GM19240 (cell line): ENCODE results near the gene ARRDC4.
"Not testable (repeated sequence)": the region's sequence is repeated elsewhere in the genome, so short reads cannot be mapped to it uniquely, and the experiment has no call there.

Experiments
- DNase-seq: peaks from one replicate; pipeline ENCODE4 v3.0.0; 2011; ENCODE audit warnings: low spot score; ENCODE audit not compliant: insufficient read length

The ARRDC4 gene

DNA sequence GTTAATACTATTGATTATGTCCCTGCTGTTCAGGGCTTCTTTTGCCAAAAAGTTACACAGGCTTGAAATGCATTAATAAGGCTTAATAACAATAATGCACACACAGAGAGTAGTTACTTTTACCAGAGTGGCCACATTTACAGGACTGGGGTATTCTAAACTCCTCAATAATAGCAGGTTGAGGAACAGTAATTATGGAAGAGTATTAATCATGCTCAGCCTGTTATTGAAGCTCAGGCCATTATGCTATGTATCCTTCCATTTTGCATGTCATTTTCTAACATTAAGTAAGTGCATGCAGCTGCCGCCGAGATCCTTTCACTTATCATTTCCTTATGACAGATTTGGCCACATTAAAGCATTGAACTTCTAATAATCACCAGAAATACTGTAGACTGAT is 5.7 kb downstream of the ARRDC4 start:
- DNase-seq: no peak

DNA sequence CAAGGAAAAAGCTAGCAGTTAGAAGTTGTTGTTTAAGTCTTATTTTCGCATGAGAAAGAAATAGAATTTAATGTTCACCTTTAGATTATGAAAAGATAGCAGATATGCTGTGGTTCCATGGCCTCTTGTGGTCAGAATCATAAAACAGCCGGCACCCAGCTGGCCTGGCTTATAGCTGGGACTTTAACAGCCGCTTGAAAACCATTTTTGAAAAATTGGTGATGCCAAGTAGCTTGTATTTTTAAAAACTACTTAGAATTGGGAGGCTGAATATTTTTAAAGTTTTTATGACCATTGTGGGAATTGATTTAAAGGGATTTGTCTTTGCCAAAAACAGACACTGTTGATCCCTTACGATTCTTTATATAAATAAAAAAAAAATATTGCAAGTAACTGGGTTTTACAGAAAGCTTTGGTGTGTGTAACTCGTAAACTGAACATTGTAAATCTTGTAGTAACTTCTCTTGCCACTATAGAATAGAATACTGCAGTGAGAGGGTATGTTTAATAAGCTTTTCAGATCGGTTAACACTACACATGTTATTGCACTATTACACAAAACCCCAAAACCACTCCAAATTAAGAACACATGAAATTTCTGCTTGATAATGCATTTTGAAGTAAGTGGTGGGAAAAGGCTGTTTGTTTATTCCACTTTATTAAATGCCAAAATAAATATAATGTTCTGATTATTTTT is 6.6 kb downstream of the ARRDC4 start:
- no peak for DNase-seq

DNA sequence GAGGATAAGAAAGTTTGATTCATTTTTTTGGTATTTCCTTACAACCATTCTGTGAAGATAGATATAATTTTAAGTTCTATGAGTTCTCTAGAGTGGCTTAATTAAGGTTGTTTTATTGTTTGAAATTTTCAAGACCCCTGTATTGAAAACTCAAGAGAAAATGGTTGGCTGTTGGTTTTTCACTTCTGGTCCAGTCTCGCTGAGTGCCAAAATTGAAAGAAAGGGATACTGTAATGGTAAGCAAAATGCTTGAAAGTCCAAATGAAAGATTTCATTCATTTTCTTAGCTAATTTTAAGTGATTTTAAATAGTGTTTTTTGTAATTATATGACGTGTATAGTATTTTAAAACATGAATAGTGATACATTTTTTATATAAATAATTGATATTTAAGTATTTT is 7.4 kb downstream of the ARRDC4 start:
- no peak for DNase-seq

DNA sequence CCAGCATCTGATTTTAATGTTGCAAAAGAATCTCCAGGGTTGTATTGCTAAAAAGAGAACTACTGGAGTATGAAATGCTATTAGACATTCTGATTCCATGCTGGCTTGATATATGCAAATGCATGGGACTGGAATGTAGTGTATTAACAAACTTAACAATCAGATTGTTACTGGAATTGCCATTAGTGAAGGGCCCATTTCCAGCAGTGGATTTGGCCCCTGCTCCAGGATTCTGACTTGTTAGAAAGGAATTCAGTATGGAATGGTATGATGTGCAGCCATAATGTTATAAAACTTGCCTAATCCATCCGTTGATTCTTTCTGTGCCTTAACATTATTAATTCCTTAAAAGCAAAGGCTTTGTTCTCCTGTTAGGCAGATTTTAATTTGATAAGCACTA is 7.9 kb downstream of the ARRDC4 start:
- no peak for DNase-seq

DNA sequence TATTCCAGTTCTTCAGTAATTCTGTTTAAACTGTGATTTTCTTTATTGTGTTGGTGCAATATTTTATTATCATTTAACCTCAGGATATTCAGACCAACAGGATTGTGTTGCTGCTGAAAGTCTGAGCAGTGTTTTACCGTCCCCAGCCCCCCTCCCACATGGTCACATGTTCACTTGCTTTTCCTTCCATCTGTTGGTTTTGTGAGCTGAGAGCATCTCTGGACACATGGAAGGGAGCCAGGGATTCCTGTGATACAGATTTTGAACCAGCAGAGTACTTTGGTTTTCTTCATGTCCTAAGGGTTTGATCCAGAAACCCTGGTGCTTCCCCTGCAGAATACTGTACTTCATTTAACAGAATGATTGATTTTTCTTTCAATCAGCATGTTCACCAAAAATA is 11.9 kb downstream of the ARRDC4 start:
- DNase-seq: no peak

DNA sequence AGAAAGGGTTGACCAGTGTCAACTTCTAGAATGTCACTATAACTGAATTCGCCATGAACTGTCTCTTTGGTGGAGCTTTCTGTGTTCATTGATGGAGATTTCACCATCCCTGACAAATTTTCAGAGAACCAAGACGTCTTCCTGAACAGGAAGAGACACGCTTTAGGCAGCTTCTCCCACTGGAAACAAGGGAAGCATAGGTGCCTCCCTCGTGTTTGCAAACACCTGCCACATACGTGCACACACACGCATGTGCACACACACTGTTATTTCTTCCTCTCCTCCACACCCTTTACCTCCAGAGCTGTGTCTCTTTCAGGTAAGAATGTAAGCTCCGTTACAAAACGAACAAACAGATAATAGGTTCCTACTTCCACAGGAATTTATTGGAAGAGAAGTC is 15.6 kb downstream of the ARRDC4 start:
- DNase-seq: no peak

DNA sequence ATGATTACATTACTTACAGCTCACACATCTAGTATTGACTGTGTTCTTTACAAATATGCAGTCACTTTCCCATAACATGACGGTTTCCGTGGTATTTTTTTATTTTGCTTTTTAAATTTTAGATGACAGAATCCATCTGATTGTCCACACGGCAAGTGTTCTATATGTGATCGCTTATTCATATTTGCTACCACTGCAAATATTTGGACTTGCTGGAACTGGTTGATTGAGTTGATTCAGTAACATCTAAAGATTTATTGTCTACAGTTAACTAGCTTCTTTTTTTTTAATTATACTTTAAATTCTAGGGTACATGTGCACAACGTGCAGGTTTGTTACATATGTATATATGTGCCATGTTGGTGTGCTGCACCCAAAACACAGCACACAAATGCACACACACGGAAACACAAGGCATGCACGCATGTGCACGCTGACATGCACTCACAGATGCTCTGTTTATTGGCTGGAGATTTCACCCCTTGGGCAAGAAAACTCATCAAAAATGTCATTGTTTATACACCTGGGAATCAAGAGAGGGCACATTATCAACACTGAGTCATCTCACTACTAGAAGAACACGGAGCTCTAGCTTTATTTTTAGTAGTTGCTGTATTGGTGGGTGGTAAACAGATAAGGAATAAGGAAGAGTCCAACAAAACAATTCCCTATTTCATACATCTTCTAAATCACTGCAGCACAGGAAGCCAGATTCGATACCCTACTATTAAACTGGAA is 16.4 kb downstream of the ARRDC4 start:
- no peak for DNase-seq

DNA sequence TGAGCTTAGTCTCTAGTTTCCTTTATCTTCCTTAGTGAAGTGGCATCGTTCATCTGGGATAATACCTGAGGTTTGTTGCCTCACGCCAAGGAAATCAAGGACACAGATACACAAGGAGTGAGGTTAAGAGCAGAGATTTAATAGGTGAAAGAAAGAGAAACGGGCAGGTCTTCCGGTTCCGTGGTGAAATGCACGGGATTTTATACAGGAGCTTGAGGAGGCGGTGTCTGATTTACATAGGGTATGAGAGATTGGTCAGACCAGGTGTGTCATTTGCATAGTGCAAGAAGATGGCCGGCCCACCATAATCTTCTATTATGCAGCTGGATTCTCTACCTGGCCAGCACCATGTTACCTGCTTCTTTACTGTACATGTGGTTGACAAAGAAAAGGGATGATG is 17.2 kb downstream of the ARRDC4 start:
- DNase-seq: no peak

DNA sequence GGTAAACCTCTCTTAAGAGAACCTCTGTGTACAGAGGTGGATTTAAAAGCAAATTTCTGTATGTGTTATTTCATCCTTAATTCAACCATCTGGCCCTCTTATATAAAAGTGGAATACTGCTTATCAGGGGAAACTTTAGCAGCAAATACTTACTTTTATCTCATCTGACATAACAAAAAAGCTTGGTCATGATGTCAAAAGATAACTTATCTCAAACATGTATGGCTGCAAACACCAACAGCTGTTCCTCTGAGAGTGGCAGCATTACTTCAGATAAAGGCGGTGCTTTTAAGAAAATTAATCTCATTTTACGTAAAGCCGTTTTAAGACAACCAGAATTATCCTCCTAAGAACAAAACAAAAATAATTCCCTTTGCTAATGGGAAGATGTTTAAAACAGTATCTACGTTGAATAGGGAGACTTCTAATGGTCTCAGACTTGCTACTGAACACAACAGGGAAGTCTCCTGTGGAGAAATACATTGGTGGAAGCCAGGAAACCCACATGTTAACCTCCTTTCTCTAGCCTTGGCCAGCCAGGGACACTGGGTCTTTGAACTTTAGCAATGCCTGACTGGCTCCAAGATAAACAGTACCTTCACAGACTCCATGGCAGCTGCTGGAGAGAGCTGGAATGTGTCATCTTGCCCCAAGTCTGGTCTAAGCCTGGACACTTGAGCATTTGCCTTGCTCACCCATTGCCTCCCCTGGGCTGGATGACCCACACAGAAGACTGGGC is 18.1 kb downstream of the ARRDC4 start:
- DNase-seq: no peak

DNA sequence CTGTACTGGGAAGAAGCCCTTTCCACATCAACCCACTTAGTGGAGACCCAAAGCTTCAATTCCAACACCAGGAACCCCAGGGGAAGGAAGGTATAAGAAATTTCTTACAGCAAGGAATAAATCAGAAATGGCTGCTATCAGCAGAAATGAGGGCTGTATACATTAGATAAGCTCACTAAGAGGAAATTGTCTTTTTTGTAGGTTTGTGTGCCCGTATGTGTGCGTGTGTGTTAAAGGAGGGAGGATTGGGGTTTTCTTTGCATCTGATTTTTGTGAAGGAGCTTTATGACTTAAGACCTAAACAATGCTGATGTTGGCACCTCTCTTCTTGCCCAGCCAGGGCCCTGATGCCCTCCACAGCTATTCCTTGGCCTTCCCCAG is 18.6 kb downstream of the ARRDC4 start:
- no peak for DNase-seq

DNA sequence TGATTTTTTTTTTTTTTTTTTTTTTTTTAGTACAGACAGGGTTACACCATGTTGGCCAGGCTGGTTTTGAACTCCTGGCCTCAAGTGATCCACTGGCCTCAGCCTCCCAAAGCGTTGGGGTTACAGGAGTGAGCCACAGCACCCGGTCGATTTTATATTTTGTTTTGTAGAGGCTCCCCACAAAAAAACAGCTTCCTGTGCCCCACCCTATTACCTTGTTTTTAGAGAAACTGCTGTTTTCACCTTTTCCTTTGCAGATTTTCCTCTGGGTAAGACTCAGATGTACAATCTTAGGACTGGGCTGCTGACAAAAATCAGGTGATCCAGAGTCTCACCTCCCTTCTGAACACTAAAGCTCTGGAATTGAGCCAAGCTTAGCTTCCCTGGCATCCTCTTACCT is 20.6 kb downstream of the ARRDC4 start:
- no peak for DNase-seq

DNA sequence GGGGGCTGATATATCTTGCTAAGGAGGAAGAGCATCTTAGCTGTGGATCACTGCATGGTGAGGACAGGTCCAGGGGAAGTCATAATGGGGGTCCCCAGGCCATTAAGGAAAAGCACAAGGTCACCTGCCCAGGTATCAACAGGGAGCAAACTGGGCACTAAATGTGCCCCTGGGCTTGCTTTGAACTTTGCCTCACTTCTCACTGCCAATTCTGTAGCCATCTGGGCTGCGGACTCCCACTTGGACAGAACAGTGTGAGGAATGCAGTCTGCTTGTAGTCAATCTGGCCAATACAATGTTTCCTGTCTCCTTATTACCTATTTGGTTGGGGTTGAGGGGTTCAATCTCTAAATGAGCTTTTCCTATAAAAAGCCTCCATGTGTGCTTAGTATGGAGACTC is 21.3 kb downstream of the ARRDC4 start:
- DNase-seq: no peak

DNA sequence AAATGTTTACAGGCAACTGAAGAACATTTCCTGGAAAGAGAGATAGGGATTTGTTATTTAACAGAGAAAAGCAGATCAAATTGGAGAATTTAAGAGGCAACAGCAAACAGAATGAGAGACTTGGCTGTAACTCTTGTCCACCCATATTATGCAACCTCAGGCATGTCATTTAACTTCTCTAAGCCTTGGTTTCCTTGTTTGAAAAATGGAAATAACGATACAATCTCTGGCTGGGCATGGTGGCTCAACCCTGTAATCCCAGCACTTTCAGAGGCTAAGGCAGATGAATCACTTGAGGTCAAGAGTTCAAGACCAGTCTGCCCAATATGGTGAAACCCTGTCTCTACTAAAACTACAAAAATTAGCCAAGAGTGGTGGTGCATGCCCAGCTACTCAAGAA is 23.7 kb downstream of the ARRDC4 start:
- no peak for DNase-seq

DNA sequence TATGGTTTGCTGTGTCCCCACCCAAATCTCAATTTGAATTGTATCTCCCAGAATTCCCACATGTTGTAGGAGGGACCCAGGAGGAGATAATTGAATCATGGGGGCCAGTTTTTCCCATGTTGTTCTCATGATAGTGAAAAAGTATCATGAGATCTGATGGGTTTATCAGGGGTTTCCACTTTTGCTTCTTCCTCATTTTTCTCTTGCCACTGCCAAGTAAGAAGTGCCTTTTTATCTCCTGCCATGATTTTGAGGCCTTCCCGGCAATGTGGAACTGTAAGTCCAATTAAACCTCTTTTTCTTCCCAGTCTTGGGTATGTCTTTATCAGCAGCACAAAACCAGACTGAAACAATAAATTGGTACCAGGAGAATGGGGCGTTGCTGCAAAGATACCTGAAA is 25.5 kb downstream of the ARRDC4 start:
- DNase-seq: not testable (repeated sequence)

DNA sequence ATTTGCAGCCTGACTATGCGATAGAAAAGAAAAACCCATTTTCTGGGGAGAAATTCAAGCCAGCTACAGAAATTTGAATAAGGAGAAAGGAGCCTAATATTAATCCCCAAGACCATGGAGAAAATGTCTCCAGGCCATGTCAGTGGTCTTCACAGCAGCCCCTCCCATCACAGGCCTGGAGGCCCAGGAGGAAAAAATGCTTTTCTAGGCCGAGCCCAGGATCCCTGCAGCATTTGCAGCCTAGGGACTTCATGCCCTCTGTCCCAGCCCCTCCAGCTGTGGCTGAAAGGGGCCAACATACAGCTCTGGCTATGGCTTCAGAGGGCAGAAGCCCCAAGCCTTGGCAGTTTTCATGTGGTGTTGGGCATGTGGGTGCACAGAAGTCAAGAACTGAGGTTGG is 26.3 kb downstream of the ARRDC4 start:
- DNase-seq: no peak

DNA sequence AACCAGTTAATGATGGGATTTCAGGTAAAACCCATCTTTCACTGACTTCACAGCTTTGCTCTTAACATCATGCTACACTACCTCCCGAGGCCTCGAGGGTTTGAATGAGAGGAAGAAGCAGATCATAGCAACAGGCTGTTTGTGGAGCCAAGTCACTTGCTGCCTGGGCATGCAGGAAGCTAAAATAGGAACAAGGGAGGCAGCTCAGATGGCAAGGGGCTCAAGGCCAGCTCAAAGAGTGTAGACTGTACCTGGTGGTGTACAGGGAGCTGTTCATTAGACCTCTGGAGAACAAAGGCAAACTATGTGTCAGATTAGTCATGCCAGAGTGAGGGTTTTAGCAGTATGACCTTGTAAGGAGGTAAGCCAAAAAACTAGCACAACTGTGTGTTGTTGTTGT is 28.8 kb downstream of the ARRDC4 start:
- no peak for DNase-seq

DNA sequence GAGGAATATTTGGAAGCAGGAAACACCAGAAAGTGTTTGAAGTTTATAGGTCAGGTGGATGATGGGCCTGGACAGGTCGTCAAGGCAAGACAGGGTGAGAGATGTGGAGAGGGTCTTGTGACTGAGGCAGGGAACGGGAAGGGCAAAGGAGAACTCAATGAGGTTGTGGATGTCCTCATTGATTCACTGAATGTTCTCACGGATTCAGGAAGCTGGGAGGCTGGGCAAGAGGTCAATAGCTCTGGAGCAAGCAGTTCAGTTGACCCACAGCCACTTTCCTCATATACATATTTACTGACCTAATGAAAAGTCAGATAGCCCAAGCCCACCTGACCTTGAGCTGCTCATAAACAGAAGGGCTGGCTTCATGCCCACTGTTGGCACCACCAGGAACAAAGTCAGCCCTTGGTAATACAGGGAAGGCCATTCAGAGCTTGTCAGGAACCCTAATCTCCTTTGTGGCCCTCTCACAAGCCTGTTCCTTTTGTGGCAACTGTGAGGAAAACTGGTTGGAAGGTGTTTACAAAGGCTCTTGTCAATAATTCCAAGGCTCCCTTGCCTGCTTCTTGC is 31.6 kb downstream of the ARRDC4 start:
- no peak for DNase-seq

DNA sequence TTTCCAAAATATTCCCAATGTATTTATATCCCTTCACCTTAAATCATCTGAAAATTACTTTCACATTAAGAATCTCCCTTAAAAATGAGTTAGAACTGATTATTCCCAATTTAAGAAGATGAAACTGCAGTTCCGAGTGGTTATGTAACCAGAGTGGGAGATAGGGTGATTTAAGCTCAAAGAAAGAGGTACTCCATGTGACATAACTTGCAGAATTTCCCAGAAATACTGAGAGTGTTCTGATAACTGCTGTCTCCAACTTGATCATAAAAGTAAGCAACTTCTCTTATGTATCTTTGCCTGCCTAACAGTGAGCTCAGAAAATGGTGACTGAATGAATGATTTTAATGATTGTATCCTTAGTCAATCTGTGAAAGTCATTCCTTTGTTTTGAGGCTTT is 32.3 kb downstream of the ARRDC4 start:
- DNase-seq: no peak

DNA sequence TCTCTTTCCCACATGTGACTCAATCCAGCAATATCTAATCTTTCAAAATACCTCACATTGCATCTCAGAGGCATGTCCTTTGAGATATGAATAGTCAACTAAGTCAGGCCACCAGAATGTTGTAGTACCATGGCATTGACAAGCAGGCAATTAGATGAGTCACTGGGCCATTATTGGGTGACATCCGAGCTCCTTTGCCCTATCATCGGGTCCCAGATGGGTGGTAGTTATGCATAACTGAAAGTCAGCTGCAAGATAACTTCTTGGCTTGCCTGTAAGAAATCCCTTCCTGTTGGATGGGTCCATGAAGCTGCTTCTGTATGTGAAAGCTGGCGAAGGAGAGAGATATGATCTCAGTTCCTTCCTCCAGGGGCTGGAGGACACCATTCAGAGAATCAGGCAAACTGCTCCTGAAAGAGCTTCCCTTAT is 32.8 kb downstream of the ARRDC4 start:
- no peak for DNase-seq

DNA sequence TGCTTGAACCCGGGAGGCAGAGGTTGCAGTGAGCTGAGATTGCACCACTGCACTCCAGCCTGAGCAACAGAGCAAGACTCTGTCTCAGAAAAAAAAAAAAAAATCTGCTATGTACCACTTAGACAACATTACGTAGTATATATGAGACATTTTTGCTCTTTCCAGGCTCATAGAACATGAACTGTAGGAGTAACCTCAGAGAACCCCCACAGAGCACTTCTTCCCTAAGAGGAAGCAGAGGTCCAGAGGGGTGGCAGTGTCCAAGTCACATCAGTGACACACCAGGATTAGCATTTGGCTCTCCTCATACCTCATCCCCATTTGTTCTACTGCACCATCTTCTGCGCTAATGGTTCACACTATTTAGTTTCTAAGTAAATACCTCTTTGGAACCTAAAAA is 33.7 kb downstream of the ARRDC4 start:
- no peak for DNase-seq

DNA sequence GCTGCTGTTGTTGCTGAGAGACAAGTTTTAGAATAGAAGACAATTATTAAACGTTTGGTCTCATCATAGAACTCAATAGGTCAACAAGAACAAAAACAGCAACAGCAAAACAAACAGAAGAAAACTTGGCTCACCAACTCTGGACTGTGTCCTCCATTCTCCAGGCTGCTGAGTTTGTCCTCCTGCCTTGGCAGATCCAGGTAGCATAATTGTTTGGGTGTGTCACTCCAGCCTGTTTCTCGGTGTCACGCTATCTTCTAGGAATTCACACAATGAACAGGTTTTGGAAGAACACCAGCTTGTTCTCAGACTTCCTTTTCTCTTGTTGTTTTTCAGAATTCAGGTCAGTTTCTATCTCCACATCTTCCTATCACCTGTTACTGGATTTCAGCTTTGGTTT is 34.7 kb downstream of the ARRDC4 start:
- no peak for DNase-seq

DNA sequence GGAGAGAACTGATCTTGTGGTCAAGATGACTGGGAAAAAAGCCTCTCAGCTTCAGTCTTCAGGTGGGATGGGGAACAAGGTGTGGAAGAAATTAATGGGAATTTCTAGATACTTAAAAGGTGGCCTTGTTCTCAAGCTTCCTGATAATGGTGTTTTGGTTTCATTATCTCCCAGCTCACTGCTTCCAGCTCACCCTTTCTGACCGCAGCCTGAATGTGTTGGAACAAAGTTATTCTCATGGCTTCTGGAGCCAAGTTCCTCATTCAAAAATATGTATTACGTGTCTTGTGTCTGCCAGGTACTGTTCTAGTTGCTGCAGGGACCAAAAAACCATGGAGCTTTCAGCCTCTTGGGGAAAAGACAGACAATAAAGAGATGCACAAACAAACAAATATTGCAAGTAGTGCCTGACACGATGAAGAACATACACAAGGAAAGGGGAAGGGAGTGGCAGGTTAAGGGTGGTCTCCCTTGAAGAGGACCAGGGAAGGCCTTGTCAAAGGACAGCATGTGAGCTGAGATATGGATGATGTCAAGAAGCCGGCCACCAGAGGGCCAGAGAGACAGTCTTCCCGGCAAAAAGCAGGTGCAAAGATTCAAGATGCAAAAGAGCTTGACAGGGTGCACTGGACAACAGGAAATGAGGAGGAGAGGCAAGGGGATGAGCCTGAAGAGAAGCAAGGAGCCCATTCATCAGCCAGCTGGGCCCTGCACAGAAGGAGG is 35.5 kb downstream of the ARRDC4 start:
- DNase-seq: no peak
